GM12872 (cell line): ENCODE measurements around the gene SMYD3.

ENCODE experiments used
- TF ChIP-seq, protein P1 (sequence below): IDR thresholded peaks from 3 replicates; pipeline ENCODE4 v1.5.1; 2011; ENCODE audit warnings: low read depth, mild to moderate bottlenecking, low read length, moderate library complexity; ENCODE audit not compliant: insufficient read depth

SMYD3 gene

DNA sequence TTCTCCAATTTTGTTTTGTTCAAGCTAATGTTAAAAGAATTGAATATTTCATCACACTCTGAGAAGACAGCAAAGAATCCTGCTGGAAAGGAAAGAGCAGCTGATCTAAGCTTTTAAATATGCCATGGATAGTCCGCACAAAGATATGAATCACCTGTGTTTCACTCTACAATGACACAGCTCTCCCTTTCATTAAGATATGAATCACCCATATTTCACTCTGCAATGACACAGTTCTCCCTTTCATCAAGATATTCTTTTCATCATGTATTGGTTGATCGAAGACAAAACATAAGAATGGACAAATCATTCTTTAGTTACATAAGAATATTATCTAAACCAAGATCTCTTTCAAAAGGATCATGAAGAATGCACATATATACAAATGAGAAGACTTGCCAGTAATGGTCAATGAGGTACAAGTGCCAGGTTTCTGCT, 367.3 kb downstream of the SMYD3 start:
- TF ChIP-seq, protein P1, sequence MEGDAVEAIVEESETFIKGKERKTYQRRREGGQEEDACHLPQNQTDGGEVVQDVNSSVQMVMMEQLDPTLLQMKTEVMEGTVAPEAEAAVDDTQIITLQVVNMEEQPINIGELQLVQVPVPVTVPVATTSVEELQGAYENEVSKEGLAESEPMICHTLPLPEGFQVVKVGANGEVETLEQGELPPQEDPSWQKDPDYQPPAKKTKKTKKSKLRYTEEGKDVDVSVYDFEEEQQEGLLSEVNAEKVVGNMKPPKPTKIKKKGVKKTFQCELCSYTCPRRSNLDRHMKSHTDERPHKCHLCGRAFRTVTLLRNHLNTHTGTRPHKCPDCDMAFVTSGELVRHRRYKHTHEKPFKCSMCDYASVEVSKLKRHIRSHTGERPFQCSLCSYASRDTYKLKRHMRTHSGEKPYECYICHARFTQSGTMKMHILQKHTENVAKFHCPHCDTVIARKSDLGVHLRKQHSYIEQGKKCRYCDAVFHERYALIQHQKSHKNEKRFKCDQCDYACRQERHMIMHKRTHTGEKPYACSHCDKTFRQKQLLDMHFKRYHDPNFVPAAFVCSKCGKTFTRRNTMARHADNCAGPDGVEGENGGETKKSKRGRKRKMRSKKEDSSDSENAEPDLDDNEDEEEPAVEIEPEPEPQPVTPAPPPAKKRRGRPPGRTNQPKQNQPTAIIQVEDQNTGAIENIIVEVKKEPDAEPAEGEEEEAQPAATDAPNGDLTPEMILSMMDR: no peak

- TF ChIP-seq, protein P1: no peak
Measured at GRCh38 chr1:246138781-246139180, 368.3 kb downstream of the SMYD3 start.

DNA sequence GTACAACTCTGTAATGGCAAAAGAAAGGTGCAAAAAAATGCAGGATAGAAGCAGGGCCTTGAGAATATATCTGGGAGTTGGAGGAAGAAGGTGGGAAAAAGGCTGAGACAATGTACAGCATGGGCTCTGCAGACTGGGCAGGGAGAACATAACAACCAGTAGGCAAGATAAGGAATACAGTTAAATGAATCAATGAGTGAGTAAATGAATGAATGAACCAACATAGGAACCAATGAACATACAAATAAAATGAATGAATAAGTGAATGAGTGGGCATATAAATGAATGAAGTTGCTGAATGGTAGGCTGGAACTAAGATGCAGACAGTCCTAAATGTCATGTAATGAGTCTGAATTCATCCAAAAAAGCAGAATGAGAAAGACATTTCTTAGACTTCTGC, 370.6 kb downstream of the SMYD3 start:
- TF ChIP-seq, protein P1: no peak

DNA sequence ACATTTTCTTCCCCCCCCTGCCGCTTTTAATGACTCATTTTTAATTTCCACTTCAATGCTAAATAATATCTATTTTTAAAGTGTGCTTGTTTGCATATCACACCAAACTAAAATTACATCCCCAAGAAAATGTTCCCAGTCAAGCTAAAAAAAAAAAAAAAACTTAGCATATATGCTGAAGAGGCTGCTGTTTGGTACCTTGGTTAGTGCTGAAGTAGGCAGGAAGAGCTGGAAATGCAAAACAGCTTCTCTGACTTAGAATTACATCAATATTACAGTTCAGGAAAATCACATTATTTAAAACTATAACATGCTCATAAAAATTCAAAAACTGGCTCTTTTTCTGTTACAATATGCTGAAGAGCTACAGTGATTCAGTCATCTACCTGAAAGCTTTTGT, 372.3 kb downstream of the SMYD3 start:
- TF ChIP-seq, protein P1: no peak

GRCh38 chr1:246131095-246131494, 376.0 kb downstream of the SMYD3 start:
- TF ChIP-seq, protein P1: no peak

GRCh38 chr1:246128494-246129069, 378.5 kb downstream of the SMYD3 start:
- TF ChIP-seq, protein P1: no peak

- TF ChIP-seq, protein P1: no peak
Measured at GRCh38 chr1:246126580-246126979, 380.5 kb downstream of the SMYD3 start.
